ENCODE measurements around the gene CCDC33.
"Not testable (repeated sequence)": the region's sequence is repeated elsewhere in the genome, so short reads cannot be mapped to it uniquely, and the experiment has no call there.

CCDC33 gene

DNA sequence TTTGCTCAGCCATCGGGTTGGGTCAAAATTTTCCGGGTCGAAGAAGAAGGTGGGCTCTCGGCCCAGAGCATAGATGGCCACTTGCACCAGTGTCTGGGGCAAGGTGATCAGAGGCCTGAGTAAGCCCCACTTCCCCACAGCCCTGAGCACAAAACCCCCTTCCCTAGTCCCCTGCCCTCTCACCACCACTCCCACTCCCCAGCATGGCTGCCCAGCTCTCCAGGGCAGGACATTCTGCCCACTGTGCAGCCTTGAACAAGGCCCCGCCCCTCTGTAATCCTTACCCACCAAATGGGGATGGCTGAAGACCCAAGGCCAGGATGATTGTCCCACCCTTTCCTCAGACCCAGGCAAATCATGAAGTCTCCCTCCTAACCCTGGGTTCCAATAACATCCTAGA is 102.5 kb downstream of the CCDC33 start:
- no peak for DNase-seq

DNA sequence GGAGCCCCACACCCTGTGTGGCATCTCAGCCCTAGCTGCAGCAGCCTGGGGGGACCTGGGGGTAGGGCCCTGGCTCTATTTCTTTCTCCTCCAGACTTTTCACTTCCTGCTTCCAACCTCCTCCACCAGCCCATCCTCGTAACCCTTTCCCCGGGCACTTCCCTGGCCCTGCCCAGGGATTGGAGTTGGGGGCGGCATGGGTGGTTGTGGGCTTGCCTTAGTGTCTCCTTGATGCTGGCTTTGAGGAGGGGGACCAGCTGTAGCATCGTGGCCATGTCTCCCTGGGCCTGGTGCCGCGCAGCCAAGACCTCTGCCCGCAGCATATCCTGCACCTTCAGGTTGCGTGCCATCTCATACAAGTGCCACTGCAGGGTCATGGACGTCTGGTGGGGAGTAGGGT is 103.2 kb downstream of the CCDC33 start:
- no peak for DNase-seq

DNA sequence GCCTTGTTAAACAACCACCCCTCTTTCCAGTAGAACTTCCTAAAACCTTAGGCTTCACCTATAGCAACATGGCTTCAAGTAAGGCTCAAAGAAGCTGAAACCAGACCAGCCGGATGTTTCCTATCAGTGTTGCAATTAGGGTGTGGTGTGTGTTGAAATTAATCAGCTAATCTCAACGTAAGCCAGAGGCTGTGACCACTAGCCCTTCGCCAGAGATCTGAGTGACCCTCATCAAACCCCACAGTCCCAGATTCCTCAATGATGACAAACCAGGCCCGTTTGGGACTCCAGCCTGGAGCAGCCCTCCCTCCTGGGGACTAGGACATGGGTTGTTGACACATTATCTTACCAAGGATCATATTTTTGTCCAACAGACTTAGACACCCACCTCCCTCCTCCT is 104.0 kb downstream of the CCDC33 start:
- no peak for DNase-seq

DNA sequence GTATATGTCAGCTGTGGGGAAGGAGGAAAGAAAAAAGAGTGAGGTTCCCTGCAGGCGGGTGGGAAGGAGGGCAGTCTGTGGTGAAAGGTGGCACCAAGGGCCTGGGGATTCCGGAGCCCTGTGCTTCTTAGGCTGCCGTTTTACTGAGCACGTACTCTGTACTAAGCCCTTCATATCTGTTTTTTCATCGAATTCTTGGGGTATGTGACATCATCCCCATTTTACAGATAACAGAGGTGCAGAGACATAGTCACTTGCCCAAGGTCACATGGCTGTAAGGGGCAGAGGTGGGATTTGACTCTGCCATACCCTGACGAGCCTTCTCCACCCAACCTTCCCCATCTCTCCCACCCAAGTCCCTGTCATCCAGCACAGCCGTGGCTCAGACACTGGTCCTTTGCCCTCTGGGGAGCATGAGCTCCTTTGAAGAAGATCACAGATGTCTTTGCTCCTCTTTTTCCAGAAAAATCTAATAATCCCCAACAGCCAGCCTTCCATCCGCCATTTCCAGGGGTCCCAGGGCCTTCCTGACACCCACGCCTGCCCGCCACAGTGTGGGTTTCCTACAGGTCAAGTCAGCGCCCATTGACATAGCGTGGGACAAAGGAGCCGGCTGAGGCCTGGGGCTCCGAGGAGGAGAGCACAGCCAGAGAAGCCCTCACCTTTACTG is 107.1 kb downstream of the CCDC33 start:
- no peak for DNase-seq

DNA sequence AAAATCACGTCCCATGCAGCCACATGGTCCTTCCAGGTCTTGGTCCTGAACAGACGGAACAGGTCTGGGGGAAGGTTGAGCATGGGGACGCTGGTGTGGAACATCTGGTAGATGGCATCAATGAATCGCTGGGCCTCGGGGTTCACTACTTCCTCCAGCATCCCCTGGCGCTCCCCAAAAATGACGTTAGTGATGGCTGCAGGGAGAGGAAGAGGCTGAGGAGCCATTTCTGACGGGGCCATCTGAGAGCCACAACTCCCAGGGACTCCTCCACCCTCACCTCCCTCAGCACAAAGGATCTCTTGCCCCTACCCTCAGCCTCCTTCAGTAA is 107.6 kb downstream of the CCDC33 start:
- no peak for DNase-seq

DNA sequence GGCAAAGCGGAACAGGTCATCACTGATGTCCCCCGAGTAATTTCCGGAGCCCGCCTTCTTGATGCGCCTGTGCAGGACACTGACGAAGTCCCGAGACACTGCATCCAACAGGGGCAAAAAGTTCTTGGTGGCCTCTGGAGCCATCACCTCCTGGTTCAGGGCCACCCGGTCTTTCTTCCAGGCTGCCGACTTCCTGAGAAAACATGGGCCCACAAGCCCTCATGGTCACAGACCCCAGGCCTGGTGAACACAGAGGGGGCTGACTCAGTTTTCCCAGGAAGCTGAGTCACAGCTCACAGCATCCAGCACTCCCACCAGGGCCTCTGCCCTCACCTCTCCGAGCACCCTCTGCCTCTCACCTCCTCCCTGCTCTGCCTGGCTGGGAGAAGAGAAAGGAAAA is 108.9 kb downstream of the CCDC33 start:
- DNase-seq: no peak

DNA sequence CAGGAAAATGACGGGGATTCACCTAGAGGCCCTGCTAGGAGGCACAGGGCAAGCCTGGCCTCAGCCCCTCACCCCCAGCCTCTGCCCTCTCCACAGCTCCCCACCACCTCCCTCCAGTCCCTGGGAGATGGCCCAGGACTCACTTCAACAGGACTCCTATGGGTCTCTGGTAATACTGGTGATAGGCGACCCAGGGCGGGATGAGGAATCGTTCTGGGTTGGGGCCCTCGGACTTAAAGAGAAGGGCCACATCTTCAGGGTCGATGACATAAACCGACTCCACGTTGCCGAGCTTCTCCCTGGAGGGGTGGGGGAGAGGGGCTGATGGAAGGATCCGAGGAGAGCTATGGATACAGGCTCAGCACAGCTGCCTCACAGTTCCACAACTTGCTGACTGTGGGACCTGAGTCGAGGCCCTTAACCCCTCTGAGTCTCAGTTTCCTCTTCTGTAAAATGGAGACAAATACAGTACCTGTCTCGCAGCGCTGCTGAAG is 111.7 kb downstream of the CCDC33 start:
- DNase-seq: no peak

DNA sequence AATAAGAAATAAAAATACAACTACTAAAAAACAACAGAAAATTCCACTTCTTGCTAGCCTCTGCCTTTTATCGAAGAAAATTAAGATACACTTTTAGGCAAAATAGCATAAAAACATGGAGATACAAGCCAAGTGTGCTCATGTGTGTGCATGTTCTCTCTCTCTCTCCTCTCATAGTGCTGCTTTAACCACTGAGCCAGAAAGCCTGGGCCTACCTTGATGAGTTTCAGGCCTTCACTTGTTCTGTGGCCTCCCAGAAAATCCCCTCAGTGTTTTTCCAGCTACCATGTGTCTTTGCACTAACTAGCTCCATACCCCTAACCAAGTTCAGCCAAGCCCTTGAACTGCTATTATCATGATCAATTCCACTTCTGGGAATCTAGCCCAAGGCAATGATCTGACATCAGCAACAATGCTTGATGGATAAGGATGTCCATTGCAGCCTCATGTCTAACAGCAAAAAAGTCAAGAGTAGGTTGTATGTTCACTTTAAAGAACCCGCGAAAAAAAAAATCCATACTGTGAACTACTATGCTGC is 113.2 kb downstream of the CCDC33 start:
- DNase-seq: no peak

DNA sequence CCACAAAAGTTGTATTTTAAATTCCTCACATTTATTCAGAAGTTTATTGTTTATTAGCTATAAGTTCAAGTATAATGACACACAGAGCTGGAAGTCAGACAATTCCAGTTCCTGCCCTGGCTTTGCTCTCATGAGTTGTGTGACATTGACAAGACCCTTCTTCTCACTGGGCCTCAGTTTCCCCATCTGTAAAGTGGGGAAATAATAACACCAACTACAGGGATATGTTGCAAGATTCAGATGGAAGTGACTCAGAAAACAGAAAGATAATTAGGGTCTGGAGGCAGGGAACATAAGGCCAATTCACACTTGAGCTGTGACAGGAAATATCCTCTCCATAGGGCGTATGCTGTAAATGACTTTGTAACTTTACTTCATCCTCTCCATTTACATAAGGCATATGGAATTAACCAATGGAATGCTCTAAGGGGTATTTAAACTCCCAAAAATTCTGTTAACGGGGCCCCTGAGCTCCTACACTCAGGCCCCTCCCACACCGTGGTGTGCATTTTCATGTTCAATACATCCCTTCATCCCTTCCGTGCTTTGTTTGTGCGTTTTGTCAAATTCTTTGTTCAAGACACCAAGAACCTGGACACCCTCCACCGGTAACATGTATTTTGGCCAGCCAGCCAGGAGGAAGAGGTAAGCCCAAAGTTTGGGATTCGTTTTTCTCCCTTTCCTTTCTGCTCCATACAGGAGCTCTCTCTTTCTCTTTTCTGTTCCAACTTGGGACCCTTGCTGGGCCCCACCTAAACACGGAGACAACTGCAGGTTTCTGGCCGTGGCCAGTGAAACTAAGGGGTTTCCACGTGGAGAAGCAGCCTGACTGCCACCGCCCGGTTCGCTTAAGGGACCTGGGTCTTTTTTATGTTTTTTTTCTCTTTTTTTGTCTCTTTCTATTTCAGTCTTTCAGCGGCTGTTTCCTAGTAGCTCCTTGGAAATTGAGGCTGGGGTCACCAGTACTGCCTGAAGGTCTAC is 114.5 kb downstream of the CCDC33 start:
- no peak for DNase-seq

DNA sequence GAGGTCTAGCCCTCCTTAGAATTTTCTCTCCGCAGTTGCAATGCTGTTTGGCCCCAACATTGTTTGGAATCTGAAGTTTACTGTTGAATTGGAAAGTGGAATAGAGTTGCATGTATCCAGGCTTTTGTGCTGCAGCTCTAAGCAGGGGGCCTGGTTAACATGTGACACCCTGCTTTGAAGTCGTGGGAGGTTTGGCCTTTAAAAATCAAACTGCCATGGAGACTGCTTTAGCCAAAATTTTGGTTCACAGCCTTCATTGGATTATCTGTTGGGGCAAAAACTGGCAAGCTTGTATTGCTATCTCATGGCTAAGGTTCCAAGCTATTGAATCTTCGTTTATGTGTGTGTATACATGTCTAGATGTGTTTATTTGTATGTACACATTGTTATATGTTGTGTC is 115.5 kb downstream of the CCDC33 start:
- no peak for DNase-seq

DNA sequence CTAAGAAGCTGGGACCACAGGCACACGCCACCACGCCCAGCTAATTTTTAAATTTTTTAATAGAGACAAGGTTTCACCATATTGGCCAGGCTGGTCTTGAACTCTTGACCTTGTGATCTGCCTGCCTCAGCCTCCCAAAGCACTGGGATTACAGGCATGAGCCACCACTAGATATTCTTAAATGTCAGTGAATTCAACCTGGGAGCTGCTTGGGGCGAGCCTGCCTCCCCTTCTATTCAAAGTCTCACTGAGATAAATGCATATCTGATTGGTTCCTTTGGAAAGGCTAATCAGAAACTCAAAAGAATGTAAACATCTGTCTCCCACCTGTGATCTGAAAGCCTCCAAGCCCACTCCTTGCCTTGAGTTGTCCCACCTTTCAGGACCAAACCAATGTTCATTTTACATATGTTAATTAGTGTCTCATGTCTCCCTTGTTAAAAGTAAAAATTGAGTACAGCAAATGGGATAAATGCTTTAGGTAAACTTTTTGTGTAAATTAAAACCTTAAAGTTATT is 116.3 kb downstream of the CCDC33 start:
- DNase-seq: no peak

DNA sequence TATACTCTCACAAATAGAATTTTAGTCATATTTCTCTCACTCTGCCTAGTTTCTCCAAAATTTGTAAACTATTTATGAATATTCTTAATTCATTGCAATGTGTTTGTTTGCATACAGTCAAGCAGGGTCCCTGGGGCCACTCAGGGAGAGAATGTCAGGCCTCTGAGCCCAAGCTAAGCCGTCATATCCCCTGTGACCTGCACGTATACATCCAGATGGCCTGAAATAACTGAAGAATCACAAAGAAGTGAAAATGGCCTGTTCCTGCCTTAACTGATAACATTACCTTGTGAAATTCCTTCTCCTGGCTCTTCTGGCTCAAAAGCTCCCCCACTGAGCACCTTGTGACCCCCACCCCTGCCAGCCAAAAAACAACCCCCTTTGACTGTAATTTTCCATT is 117.9 kb downstream of the CCDC33 start:
- DNase-seq: not testable (repeated sequence)

DNA sequence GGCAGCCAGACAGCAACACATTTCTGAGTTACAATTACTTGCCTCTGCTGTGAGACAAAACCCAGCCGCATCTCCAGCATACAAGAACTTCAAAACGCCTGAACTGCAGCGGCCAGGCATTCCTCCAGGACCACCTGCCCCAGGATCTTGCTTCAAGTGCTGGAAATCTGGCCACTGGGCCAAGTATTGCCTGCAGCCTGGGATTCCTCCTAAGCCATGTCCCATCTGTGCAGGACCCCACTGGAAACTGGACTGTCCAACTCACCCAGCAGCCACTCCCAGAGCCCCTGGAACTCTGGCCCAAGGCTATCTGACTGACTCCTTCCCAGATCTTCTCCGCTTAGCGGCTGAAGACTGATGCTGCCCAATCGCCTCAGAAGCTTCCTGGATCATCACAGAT is 119.9 kb downstream of the CCDC33 start:
- DNase-seq: not testable (repeated sequence)

DNA sequence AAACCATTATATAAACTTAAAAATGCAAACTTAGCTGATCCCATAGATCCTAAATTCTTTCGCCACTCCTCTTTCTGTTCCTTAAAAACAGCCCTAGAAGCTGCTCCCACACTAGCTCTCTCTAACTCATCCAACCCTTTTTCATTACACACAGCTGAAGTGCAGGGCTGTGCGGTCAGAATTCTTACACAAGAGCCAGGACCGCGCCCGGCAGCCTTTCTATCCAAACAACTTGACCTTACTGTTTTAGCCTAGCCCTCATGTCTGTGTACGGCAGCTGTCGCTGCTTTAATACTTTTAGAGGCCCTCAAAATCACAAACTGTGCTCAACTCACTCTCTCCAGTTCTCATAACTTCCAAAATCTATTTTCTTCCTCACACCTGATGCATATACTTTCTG is 121.4 kb downstream of the CCDC33 start:
- not testable (repeated sequence) for DNase-seq

DNA sequence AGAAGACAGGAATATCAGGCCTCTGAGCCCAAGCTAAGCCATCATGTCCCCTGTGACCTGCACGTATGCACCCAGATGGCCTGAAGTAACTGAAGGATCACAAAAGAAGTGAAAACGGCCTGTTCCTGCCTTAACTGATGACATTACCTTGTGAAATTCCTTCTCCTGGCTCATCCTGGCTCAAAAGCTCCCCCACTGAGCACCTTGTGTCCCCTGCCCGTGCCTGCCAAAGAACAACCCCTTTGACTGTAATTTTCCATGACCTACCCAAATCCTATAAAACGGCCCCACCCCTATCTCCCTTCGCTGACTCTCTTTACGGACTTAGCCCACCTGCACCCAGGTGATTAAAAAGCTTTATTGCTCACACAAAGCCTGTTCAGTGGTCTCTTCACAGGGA is 123.2 kb downstream of the CCDC33 start:
- DNase-seq: not testable (repeated sequence)

DNA sequence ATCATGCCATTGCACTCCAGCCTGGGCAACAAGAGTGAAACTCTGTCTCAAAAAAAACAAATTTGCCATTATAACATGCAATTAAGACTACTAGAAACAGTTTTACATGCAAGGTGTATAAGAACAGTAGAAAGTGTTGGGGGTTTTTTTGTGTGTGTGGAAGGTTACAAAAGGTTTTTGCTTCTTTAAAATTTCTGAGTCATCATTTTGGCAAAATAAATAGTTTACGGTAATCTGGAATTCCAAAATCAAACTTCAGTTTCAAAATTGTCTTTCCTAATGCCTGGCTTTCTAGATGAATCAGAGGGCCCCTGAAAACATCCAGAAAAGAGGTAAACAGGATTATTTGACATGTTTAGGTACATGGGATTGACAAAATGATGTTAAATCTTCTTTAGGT is 124.7 kb downstream of the CCDC33 start:
- DNase-seq: not testable (repeated sequence)

DNA sequence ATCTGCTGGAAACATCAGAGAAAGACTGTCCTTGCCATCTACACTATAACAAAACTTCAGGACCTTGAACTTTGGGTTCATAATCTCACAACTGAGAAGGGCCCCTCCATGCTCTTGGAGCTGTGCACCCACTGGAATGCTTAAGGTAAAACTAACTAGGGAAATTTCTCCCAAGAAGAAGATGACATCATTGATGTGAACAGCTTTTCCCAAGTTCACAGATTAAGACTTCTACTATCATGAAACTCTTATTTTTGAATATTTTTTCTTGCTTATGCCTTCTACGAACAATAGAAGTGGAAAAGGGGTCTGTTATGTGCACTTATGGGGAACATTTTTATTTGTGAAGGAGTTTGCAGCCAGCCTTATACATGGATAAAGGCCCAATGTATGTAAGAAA is 126.4 kb downstream of the CCDC33 start:
- DNase-seq: no peak

DNA sequence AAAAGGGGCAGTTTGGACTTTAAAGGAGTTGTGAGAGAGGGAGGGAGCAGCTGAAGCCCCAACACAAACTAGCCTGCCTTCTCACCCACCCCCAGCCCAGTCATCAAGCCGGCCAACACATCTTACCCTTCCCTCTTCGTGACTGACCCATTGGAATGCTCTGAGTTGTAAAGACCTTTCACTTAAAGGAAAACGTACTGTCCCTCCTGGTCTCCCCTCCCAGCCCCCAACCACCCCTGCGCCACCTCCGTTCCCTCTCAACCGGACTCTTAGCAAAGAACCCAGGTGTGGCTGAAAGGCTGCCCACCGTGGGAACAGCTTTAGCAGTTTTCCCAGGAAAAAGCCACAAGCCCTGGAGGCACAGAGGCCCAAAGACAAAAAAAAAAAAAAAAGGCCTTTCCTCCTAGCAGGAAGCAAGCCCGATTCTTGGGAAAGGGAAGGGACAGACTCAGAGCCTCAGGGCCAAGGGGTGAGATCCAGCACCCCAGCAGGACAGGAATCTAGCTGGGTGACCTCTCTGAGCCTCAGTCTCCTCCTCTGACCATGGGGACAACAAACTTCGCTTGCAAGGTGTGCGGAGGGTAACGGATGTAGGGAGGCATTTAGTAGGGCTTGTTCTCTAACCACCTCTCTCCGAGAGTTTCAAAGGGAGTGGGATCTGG is 128.9 kb downstream of the CCDC33 start:
- DNase-seq: no peak

DNA sequence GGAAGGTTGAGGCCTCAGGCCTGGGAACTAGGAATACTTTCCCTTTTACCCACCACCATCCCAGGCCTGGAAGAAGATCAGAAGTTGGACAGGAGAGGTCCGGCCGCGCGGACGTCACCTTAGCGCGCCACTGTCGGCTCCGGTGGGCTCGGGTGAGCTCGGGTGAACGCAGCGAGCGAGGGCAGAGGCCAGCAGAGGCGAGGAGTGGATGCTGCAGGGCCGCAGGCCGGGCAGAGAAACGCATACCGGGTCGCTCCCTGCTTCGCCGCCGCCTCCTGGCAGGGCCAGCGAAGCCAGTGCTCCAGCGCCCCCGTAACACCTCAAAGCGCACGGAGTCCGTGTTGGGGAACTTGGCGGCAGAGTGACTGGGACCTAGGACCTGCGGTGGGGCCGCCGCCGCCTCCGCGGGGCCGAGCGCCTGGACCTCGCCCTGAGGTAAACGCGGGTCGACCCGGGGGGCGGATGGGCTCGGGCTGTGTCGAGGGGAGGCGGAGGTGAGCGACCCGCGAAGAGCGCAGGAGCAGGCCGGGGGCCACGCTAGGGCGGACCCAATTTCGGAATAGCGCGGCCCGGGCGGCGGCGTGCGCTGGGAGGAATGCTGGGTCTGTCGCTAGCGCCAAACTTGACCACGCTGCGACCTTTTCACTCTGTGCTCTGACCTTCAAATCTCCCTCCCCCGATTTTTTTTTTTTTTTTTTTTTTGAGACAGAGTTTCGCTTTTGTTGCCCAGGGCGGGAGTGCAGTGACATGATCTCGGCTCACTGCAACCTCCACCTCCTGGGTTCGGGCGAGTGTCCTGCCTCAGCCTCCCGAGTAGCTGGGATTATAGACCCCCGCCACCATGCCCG is 129.7 kb downstream of the CCDC33 start:
- no peak for DNase-seq

DNA sequence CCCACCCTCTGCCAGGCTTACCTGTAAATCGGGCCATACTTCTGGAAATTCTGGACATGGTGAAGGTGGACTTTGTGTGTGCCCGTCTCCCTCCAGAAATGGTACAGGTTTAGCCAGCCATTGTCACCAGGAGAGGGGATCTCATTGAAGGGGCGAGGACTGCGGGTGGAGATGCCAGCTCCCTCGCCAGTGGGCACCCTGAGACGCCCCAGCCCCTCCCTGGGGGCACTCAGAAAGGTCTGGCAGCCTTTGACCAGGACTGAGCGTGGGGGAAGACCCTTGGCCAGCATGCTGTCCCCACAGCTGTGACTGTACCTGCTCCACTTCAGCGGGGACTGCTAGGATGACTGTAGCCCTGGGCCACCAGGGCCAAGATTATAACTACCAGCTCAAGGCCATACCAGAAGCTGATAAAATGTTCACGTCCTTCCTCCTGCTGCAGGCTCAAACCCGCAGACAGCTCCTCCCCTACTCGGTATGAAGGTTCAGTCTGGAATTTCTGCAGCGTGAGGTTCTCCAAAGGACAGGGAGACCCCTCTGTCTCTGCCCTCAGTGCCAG is 131.2 kb downstream of the CCDC33 start, which contains the start of gene CYP11A1:
CYP11A1 (minus strand) TSS at position 351 of the 559 bp plus-strand sequence; CDS start at position 290, 61 bp downstream.
- DNase-seq: no peak

DNA sequence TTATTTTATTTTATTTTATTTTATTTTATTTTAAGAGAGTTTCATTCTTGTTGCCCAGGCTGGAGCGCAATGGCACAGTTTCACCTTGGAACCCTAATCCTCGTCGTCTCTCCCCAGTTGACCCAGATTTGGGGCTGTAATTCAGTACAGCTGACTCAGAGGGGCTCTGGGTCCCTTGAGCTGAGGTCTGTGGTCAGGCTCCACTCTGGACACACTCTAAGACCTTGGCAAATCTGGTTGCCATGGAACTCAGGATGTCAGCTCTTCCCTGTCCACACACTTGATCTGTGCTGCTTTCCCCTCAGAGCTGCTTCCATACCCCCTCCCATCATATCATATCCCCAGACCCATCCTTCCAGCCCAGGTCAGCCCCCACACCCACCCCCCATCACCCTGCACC is 132.0 kb downstream of the CCDC33 start:
- DNase-seq: no peak

All from NCI-H2029 (cell line).